ENCODE measurements around the gene FILIP1L.
"Not testable (repeated sequence)": the region's sequence is repeated elsewhere in the genome, so short reads cannot be mapped to it uniquely, and the experiment has no call there.

FILIP1L gene

DNA sequence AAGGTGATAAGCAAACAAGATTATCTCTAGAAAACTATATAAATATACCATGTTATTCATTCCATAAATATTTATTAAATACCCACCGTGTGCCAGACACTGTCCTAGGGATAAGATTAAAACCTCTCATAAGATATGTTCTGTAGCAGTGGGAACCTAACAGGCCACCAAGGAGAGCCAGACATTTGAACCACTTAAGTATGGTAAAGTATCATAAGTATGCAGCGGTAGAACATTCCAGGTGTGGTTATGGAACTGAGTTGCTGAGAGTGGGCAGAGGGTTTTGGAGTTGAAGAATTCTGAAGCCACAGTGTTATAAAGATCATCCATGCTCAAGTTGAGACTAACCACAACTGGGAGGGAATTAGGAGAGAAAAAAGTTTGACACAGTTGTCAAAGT is 14.7 kb downstream of the FILIP1L start:
- no peak for DNase-seq

GRCh38 chr3:100098784-100099070 is 15.6 kb downstream of the FILIP1L start:
- no peak for DNase-seq

GRCh38 chr3:100097919-100098783 is 16.1 kb downstream of the FILIP1L start:
- DNase-seq: no peak

DNA sequence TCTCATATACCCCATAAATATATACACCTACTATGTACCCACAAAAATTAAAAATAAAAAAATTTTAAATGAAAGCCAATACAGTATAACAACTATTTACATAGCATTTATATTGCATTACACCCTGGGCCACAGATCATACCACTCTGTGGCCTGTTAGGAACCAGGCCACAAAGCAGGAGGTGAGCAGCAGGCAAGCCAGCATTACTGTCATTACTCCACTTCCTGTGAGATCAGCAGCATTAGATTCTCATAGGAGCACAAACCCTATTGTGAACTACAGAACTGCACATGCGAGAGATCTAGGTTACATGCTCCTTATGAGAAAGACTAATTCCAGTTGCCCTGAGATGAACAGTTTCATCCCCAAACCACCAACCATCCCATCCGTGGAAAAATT is 17.4 kb downstream of the FILIP1L start:
- DNase-seq: no peak

DNA sequence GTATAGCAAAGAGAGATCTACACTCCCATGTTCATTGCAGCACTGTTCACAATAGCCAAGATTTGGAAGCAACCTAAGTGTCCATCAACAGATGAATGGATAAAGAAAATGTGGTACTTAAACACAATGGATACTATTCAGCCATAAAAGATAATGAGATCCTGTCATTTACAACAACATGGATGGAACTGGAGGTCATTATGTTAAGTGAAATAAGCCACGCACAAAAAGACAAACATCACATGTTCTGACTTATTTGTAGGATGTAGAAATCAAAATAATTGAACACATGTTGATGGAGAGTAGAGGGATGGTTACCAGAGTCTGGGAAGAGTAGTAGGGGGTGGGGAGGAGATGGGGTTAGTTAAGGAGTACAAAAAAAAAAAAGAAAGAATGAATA is 18.0 kb downstream of the FILIP1L start:
- not testable (repeated sequence) for DNase-seq

- DNase-seq: no peak
These were observed 20.5 kb downstream of the FILIP1L start for GRCh38 chr3:100093831-100094230.

- DNase-seq: no peak
These were observed 23.7 kb downstream of the FILIP1L start for GRCh38 chr3:100090669-100091005.

GRCh38 chr3:100089812-100090668 is 24.3 kb downstream of the FILIP1L start:
- no peak for DNase-seq

DNA sequence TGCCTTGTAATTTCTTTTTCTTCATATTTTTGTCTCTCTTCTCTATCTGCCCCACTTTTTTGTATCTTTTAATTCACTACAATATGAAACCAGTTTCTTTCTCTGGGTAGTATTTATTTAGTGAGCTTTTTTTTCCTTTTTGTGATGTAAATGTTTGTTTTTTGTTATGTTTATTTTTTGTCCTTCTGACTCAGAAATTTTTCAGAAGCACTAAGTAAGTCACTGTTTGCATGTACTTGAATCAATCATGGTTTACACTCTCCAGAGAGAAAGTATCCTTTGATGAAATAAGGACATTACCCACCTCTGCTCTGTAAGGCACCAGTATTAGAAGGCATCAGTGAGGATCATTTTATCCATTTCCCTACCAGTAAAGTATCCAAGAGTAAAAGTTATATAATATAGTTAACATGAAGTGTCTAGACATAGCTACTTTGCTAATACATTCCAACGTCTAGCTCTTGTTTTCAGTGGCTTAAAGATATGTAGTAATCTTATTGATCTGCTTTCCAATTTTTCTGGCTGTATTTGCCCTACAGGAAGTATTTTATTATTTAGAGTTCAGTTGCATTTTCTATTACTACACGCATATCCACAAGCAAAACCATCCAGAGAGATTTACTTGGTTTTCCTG is 25.4 kb downstream of the FILIP1L start:
- no peak for DNase-seq

- no peak for DNase-seq
These were observed 27.1 kb downstream of the FILIP1L start for GRCh38 chr3:100087198-100087597.

GRCh38 chr3:100086401-100086800 is 27.9 kb downstream of the FILIP1L start:
- DNase-seq: no peak

- DNase-seq: no peak
These were observed 30.0 kb downstream of the FILIP1L start for GRCh38 chr3:100084100-100084806.

GRCh38 chr3:100083209-100083608 is 31.1 kb downstream of the FILIP1L start:
- DNase-seq: no peak

DNA sequence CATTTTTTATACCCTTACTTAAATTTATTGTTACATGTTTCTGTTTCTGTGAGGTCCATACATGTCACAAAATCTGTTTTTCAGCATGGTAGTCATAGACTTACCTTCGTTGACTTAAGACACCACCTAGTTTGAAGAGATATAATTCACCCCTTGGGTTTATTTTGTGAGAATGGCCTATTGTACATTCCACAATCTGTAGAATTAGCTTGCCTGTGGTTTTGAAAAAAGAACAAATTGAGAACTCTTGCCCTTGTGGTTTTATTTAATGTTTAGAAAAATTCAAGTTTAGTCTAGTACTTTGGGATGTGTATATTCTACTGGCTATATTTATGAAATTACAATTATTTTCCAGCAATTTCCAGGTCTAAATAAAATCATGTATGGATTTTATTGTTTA is 31.6 kb downstream of the FILIP1L start:
- DNase-seq: no peak

GRCh38 chr3:100081986-100082692 is 32.2 kb downstream of the FILIP1L start:
- no peak for DNase-seq

GRCh38 chr3:100081311-100081710 is 33.0 kb downstream of the FILIP1L start:
- DNase-seq: no peak

GRCh38 chr3:100080573-100080972 is 33.7 kb downstream of the FILIP1L start:
- no peak for DNase-seq

GRCh38 chr3:100079328-100079727 is 35.0 kb downstream of the FILIP1L start:
- no peak for DNase-seq

DNA sequence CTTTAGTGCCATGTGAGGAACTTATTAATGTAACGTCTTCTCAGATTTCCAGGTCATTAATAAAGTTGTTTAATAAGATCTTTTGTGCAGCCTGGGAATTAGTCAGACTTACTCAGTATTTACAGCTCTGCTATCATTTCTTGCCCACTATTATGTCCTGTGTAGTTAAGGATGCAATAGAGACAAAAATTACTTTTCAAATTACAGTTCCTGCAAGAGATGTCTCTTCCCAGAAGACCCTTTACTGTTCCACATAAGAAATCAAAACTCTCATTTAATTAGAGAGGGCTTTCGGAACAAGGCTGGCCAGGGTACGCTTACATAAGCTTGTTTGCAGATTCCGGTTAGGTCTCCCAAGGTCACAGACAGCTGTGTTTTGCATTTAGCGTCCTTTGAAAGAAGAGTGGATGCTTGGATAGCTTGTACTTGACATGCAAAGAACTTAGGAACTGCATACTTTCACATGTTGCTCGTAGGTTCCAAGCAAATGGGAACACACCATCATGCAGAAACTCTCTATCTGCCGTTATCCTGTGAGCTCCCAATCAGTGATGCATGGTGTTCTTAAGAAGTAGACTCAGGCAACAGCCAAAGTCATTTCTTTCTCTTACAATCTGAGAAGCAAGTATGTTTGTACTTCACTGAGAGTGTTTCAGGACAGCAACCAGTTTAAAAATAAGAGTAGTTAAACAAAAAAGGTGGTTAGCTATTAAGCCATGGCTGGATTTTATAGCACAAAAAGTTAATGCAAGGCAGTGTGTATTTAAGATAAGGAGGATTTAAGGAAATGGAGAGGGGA is 37.4 kb downstream of the FILIP1L start:
- DNase-seq: no peak

Measured in hypothalamus (tissue), 51 donors.